Left kidney (tissue), 2 donors: ENCODE data around the gene ANAPC2. TPM values are rescaled to one million over a fixed set of nuclear protein-coding genes. Genes with fewer than 3 reads are reported as not detected.

Source experiments
- DNase-seq: peaks from one replicate; pipeline ENCODE4 v3.0.0-alpha.2; 2013
- polyA plus RNA-seq: library from polyadenylated mRNA; unstranded; fragments of 120-200 nt; gene quantifications from one replicate; pipeline ENCODE4 v1.2.1, GENCODE V29; 2013; ENCODE audit not compliant: insufficient read length

Gene ANAPC2
- polyA plus RNA-seq, 1 donor = 42.9 TPM

- DNase-seq = no peak
Measured at GRCh38 chr9:137163805-137164204, 24.6 kb downstream of the ANAPC2 start.

DNA sequence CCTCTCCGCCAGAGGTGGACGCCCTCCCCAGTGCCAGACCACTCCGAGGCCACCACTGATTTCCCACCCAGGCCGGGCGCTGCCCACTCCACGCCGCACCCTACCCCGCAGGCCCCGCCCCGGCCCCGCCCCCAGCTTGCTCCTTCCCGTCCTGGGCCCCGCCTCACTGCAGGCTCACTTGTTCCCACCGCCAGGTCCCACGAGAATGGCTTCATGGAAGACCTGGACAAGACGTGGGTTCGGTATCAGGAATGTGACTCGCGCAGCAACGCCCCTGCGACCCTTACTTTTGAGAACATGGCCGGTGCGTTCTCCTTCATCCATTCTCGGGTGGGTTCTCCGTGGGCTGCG is 25.0 kb downstream of the ANAPC2 start:
- DNase-seq = no peak

DNA sequence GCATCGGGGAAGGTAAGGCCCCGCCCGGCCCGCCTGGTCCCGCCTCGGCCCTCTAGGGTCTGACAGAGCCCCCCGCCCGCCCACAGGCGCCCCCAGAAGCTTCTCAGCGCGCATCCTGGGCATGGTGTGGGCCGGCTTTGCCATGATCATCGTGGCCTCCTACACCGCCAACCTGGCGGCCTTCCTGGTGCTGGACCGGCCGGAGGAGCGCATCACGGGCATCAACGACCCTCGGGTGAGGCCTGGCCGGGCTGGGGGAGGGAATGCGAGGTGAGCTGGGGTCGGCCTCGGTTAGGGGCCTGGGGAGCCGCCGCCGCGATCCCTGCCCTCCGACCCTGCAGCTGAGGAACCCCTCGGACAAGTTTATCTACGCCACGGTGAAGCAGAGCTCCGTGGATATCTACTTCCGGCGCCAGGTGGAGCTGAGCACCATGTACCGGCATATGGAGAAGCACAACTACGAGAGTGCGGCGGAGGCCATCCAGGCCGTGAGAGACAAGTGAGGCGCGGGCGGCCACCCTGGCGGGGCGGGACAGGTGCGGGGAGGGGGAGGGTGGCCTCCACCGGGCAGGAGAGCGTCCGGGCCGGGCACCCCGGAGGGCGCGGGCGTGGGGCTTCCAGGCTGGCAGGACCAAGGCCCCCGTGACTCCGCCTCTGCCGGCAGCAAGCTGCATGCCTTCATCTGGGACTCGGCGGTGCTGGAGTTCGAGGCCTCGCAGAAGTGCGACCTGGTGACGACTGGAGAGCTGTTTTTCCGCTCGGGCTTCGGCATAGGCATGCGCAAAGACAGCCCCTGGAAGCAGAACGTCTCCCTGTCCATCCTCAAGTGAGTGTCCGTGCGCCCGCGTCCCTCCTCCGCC is 25.6 kb downstream of the ANAPC2 start:
- no peak for DNase-seq

GRCh38 chr9:137161558-137162486 is 26.5 kb downstream of the ANAPC2 start:
- no peak for DNase-seq

DNA sequence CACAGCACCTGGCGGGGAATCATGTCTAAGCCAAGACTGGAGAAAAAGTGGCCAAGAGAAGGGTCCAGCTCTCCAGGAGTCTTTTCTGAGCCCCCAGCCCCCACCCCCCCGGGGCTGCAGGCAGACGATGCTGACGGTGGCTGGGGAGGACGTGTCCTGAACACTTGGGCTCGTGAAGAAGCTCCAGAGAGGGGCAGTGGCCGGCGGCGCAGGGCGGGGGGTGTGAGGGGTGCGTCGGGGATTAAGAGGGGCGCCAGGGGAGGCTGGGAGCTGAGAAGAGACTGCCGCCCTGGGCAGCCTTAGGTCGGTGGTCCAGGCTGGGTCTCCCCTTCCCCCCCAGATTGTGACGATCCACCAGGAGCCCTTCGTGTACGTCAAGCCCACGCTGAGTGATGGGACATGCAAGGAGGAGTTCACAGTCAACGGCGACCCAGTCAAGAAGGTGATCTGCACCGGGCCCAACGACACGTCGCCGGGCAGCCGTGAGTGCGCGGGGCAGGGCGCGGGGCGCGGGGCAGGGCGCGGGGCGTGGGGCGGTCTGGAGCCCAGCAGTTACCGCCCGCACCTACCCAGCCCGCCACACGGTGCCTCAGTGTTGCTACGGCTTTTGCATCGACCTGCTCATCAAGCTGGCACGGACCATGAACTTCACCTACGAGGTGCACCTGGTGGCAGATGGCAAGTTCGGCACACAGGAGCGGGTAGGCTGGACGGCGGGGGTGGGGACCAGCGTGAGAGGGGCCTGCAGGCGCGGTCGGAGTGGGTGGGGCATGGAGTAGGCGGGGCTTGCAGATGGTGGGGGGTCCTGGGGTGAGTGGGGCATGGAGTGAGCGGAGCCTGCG is 27.4 kb downstream of the ANAPC2 start:
- no peak for DNase-seq

- no peak for DNase-seq
Measured at GRCh38 chr9:137160054-137160425, 28.3 kb downstream of the ANAPC2 start.

DNA sequence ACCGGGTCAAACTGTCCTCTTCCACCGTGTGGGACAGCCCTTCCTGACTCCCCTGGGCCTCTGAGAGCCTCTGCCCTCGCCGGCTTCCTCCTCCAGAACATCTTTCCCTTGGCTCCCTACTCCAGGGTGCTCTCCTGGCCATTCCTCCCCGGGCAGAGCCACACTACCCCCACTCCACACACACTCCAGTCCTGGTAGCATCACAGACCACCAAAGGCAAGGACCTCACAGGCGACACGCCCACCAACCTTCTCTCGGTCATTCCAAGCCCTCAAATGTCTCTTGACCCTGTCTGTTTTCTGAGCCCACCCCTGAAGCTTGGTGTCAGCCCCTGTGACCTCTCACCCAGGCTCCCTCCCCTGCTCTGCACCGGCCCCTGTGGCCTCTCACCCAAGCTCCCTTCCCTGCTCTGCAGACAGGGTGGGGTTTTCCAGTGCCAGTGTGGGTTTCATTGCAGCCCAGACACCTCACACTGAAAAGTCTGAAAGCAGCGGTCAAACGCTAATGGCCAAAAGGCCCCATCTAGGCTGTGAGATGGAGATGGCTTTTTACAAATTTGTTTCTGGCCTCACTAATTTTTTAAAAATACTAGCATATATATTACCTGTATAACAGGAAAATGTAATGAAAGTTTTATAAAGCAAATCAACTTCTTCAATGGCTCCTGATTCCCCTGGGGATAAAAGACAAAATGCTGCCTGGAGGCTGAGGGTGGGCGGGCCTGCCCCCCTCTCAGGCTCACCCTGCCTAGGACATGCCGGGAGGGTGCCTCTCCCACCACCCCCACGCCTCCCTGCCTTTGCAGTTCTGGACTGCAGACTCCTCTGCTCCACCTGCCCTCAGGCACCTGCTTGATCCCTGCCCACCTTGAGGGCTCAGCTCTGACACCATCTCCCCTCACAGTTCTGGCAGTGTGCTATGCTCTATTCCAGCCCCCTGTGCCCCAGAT is 29.0 kb downstream of the ANAPC2 start:
- DNase-seq = no peak

DNA sequence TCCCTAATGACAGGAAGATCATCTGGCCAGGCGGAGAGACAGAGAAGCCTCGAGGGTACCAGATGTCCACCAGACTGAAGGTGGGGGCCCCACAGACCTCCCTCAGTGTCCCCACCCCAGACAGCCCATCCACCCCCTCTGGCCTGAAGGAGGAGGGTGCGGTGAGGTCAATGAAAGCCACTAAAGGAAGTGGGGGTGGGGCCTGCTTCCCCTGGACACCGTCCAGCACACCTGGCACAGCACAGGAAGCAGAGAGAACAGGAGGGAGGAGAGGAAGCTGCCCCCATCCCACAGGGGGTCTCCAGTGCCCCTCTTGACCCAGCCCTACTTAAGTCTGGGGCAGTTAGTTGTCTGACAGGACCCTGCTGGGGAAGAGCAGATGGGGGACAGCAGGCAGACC is 29.7 kb downstream of the ANAPC2 start:
- DNase-seq = no peak

- DNase-seq = no peak
Measured at GRCh38 chr9:137157618-137158415, 30.5 kb downstream of the ANAPC2 start.

DNA sequence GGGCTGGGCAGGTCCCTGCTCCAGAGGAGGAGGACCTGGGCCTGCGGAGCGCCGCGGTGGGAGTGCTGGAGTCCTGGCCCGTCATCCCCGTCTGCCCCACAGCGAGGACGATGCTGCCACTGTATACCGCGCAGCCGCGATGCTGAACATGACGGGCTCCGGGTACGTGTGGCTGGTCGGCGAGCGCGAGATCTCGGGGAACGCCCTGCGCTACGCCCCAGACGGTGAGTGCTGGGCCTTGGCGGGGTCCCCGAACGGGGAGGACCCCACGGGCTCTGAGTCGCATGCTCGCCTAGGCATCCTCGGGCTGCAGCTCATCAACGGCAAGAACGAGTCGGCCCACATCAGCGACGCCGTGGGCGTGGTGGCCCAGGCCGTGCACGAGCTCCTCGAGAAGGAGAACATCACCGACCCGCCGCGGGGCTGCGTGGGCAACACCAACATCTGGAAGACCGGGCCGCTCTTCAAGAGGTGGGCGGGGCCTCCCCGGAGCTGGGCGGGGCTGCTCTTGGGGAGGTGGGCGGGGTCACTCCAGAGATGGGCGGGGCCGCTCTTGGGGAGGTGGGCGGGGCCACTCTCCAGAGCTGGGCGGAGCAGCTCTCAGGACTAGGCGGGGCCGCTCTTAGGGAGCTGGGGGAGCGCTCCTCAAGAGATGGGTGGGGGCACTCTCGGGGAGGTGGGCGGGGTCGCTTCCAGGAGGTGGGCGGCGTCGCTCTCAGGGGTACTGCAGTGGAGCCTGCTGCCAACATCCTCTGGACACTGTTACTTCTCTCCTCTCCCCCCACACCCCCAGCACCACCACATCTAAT is 31.6 kb downstream of the ANAPC2 start:
- no peak for DNase-seq

DNA sequence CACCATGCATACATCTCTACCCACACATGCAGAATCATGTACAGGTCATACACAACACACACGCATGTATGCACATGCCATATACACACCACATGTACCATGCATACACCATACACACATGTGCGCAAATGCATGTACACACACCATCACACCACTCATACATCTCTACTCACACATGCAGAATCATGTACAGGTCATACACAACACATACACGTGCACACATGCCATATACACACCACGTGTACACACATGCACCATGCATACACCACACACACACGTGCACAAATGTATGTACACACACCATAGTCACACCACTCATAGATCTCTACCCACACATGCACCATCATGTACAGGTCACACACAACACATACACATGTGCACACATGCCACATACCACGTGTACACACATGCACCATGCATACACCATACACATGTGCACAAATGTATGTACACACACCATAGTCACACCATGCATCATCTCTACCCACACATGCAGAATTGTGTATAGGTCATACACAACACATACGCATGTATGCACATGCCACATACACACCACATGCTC is 35.4 kb downstream of the ANAPC2 start:
- DNase-seq = no peak

DNA sequence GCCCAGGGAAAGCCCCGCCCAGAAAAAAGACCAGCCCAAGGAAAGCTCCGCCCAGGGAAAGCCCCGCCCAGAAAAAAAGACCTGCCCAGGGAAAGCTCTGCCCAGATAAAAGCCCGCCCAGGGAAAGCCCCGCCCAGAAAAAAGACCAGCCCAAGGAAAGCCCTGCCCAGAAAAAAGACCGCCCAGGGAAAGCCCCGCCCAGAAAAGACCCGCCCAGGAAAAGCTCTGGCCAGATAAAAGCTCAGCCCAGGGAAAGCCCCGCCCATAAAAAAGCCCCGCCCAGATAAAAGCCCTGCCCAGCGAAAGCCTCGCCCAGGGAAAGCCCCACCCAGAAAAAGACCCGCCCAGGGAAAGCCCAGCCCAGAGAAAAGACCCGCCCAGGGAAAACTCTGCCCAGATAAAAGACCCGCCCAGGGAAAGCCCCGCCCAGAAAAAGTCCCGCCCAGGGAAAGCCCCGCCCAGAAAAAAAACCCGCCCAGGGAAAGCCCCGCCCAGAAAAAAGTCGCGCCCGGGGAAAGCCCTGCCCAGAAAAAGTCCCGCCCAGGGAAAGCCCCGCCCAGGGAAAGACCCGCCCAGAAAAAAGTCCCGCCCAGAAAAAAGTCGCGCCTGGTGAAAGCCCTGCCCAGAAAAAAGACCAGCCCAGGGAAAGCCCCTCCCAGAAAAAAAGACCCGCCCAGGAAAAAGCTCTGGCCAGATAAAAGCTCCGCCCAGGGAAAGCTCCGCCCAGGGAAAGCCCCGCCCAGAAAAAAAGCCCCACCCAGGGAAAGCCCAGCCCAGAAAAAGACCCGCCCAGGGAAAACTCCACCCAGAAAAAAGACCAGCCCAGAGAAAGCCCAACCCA is 37.5 kb downstream of the ANAPC2 start:
- DNase-seq = no peak

GRCh38 chr9:137149942-137150616 is 38.3 kb downstream of the ANAPC2 start:
- no peak for DNase-seq

DNA sequence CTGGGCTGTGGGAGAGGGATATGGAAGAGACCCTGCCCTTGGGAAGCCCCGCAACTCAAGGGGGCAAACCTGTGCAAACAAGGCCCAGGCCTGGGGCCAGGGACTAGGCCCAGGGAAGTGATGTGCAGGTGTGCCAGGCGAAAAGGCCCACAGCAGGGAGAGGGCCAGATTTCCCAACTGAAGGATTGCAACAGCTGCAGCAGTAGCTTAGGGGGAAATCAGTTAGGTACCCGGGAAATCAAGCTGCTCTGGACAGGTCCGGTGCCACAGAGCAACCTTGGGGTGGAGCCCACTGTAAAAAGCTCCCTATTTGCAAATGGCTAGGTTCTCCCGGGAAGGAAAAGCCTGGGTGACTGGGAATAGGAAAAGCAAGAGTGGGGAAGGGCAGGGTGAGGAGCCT is 39.0 kb downstream of the ANAPC2 start:
- DNase-seq = no peak

- DNase-seq = no peak
Measured at GRCh38 chr9:137148661-137149060, 39.7 kb downstream of the ANAPC2 start.

DNA sequence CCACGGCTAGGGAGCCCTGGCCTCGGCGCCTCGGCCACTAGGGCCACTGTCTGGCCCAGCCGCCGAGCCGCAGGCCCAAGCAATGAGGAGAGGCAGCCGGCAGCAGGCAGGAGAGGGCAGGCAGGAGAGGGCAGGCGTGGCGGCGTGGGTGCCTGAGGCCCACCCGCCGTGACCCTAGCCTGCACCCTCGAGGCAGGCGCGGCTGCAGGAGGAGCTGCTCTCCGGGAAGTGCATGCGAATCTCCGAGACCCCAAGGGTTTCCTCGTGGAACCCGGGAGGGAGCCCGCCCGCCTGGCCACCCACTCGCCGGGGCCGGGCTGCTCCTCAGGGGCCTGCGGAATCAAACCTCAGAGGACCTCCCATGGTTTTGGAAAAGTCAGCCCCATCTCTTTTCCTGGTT is 40.1 kb downstream of the ANAPC2 start:
- DNase-seq = no peak

DNA sequence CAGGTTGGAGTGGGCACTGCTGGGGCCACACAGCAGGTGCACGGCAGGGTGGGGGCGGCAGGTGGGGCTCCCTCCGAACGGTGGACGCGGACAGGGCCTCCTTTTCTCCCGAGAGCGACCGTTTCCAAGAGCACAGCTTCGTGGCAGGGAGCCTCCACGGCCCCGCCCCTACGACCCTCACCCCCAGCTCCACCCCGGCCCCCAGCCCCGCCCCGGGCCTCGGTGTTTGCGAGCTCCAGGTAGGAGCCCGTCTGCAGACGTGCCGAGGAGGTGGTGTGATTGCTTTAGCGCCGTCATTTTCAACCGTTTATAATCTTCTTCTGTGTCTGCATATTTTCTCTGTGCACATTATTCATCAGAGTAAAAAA is 40.6 kb downstream of the ANAPC2 start:
- no peak for DNase-seq
